GM19328 (cell line): Measurements from ENCODE around the gene SFI1.

Source experiments
- ATAC-seq: cut with Tn5 transposase; IDR thresholded peaks from one replicate; pipeline ENCODE4 v1.9.1; 2021; ENCODE audit warnings: mild to moderate bottlenecking, moderate library complexity; ENCODE audit not compliant: unreplicated experiment

SFI1 gene

DNA sequence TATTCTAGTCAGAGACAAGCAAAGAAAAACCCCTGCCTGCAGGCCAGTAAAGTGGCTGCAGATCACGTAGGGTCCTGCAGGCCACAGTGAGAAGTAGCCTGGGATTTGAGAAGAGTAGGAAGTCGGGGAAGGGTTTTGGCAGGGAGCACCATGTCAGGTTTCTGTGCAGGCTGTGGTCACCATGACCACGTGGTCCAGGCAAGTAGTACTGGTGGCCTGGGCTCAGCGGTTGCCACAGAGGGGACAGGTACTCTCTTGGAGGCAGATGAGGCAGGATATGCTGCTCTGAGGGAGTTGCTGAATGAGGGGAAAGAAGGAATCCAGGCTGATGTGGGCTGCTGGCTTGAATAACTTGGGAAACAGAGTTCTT, 119.1 kb downstream of the SFI1 start:
- ATAC-seq = no peak

DNA sequence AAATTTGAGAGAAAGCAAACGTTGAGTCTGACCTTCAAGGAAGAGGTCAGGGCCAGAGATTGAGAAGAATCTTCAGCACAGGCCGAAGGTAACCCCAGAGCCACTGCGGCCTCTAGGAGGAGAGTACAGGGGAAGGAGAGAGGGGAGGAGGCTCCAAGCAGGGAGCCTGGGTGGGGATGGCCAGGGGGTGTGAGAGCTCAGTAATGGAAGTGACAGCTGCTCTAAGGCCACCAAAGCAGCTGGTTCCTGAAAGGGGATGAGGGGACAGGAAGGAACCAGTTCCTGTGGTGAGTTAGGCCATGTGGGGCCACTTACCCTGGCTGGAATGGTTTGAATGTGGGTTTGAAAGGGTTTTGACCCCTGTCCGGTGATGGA, 119.6 kb downstream of the SFI1 start:
- no peak for ATAC-seq

DNA sequence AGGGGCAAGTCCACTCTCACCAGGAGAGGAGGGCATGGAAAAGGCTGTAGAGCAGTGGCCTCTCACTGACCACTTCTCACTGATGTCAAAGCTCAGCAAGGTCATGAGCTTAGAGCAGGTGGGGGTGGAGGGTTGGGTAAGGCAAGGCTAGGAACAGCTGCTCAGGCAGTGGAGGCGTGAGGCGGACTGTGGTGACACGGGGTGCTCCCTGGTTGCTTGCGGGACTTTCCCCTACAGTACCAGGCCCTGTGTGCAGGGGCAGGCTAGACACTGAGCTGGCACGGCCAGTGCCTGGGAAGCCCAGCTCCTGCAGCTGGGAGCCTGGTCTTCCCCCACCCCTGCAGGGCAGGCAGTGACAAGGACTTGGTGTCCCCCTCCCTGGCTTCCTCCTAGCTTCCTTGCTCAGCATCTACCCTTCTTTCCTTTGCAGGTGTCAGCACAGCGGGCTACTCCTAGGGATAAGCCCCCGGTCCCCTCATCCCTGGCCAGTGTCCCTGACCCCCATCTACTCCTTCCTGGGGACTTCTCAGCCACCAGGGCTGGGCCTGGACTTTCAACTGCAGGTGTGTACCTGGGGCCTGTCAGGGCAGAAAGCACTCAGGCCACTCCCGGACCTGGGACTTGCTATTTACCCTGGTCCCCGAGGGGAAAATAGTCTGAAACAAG, 120.1 kb downstream of the SFI1 start:
- ATAC-seq = no peak

DNA sequence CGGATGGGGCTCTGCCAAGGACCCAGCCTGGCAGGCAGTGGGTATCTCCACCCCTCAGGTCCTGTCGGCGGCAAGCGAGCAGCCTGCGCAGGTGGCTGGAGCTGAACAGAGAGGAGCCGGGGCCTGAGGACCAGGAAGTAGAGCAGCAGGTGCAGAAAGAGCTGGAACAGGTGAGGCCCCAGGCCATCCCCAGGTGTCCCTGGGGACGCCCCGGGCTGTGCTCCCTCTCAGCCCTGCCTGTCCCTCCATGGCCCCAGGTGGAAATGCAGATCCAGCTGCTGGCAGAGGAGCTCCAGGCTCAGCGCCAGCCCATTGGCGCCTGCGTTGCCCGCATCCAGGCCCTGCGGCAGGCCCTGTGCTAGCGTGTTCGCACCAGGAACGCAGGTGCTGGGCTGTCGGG, 121.7 kb downstream of the SFI1 start:
- ATAC-seq = no peak

DNA sequence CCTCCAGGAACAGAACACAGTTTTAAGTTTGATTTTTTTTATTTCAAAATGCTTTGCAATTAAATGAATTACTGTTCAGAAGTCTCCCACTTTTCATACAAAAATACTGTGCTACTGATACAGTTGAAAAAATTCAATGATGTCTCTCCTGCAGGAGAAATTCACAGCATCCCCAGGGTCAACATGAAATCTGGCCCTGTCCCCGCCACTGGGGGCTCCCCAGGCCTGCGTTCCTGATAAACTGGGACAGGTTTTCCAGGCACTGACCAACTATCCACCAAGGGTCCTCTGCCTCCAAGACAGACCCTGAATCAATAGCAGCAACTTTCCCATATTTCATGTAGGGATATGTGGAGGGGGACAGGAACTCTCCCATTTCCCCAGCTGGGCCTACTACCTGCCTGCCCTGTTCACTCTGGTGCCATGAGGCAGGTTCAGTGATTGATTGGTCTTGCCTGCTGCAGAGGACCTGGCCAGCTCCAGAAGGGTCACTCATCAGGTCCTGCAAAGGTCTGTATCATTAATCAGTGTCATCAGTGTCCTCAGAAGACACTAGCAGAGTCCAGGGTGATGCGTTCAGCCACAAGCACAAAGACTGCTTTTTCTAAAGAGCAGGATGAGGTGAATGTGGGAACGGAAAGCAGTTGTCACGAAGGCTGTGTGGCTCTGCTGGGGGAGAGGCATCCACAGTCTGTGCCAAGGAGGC, 122.3 kb downstream of the SFI1 start:
- no peak for ATAC-seq

DNA sequence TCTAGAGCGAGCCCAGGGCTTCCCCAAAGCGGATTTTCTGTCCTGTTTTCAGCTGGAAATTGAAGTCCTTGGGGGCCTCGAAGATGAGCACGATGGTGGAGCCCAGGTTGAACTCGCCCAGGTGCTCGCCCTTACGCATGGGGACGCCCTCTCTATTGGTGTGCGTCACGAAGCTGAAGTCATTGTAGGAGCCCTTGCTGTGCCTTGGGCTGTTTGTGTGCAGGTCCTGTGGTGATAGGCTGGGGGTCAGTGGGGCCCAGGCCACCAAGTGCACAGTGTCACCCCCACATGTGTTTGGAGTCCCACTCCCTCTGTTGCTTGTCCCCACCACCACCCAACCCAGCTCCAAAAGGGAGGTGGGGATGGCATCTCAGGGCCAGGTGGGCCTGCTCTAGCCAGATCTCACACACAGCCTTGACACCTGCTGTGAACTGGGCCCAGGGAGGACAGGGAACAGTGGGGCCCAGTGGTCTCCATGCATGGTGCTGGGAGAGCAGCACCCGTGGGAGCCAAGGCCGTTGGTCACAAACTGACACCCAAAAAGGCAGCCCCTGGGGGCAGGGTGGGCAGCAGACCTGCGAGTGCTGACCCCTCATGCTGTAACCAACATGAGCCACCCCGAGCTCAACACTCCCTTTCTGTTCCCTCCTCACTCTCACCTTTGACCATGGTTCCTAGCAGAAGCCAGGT, 123.4 kb downstream of the SFI1 start:
- ATAC-seq = no peak

DNA sequence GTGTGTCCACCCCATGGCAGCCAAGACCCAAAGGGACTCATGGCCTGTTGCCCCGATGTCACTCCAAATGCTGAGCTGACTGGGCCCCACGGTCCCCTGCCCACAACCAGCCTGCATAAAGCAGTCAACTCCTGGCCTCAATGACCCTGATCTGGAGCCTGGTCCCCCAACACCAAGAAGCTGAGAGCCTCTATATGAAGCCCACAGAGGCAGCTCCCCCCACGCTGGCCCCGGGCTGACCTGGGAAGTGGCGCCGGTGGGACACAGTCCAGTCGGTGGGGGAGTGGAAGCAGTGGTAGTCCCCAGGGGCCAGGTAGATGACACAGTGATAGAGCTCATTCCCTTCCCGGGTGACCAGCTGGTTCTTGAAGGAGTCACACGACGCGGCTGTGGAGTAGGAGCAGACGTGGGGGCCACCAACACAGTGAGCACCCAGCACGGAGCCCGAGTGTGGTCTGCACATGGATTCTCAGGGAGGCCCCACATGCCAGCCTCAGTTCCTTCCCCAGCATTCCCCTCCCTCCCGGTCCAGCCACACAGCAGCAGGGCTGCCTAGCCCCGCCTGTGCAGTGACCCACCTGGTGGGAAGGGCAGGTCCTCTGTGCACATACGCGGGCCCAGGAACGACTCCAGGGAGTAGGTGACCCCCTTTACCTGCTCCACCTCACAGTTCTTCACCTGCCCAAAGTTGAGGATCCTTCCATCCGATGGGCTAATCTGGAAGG, 124.6 kb downstream of the SFI1 start:
- no peak for ATAC-seq

DNA sequence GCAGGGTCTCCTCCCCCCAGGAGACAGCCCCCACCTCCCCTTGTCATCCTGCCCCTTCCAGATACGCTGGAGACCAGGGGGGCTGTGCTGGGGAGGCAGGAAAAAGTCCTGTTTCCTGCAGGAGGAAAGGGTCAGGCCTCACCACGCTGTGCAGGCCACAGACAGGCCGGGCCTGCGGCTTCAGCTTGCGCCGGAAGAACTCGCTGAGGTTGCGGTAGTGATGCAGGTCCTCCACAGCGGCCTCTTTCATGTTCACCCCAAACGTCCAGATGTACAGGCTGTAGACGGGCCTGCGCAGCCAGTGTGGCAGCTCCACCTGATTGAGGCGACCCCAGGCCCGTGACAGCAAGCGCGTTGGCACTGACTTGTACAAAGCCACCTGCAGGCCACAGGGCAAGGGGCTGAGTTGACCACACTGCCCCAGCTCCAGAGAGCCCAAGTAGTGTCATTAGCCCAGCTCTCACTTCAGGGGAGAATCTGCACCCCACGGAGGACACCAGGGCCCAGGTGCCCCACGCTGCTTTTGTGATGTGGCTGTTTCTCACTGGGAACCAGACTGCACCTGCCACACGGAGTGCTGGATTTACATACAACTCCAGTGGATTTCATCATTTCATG, 125.3 kb downstream of the SFI1 start:
- no peak for ATAC-seq

DNA sequence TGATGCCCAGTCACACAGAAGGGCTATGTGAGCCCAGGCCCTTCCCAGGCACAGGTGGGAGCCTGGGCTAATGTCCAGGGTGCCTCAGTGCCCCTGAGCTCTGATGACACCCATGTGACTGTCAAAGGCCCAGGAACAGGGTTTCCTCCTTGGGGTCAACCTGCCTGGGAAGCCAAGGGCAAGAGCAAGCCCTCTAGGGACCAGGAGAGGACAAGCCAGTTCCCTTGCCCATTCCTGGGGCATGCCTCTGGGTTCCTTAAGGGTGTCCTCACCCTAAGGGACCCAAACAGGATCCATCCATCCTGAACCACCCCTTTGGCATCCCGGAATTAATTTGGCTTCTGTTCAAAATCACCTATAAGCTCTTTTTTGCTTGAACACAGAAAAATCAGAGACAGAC, 126.6 kb downstream of the SFI1 start:
- no peak for ATAC-seq

DNA sequence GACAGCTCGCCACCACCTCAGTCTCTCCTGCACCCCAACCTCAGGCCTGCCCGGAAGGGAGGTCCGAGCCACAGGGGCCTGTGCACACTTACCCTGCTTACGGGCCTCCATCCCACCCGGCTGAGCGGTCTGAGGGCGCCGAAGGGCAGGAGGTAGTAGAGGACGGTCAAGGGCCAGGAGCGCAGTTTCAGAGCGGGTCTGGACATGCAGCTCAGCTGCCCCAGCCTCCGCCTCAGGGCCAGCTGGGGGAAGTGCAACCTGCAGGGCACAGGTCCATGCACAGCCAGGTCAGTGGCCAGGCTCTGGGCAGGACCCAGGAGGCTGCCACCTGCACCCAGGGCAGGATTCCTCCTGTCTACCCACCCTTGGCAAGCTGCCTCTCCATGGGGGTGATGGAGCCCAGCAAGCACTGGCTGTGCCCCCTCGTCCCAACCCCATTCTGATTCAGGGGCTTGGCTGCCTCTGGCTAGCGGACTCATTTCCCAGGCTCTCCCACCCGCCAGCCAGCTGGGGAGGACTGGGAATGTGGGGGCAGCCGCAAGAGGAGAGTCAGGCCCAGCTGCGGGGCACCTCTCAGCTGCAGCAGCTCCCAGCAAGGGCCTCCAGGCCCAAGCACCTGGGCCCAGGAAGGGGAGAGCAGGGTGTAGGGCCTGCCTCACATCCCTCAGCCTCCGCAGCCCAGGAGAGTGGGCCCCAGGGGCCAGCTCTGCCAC, 127.4 kb downstream of the SFI1 start:
- no peak for ATAC-seq

DNA sequence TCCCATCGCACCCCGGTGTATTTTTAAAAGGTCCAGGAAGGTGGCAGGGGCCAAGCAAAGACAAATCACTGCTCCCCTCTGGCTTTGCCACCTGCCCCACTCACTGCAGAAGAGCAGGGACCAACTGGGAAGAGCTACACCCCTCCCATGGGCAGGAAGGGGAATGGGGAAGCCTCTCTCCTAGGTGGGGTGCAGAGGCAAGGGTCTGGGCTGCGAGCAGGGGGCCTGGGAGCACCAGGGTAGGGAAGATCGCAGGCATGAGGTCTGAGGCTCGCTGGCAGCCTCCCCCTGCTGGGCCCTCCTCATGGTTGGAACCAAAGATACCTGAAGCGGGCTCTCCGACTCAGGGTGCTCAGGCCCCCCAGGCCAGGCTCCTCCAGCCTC, 128.9 kb downstream of the SFI1 start:
- ATAC-seq = no peak

DNA sequence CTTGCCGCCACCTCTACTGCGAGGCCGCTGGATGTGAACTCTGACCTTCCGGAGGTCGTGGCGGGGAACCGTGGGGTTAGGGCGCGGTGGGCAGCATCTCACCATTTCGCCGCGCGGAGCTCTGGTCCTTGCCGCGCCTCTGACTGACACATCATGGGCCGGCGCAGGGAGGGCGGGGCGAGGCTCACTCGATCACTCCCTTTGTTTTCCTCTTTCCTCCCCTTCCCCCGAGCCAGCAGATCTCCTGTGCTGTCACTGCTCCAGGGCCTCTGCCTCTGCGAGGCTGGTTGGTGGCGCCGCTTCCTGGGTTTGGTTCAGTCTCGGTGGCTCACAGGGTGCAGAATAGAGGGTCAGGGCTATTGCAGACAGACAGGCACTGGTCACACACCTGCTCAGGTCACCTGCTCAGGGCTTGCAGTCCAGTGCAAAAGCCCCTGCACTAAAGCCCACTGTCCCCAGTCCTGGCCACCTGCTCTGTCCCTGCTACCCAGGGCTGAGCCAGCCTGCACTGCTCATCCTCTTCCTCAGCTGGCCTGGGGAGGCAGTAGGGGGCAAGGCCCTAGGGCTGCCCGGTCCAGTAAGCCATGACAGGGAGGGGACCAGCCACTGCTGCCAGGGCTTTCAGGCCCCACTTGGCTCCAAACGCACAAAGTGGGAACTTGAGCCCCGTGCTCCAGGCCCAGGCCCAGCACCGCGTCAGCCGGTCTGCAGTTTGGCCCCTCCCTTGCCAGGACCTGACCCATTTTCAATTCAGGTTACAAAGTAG, 129.5 kb downstream of the SFI1 start:
- no peak for ATAC-seq

DNA sequence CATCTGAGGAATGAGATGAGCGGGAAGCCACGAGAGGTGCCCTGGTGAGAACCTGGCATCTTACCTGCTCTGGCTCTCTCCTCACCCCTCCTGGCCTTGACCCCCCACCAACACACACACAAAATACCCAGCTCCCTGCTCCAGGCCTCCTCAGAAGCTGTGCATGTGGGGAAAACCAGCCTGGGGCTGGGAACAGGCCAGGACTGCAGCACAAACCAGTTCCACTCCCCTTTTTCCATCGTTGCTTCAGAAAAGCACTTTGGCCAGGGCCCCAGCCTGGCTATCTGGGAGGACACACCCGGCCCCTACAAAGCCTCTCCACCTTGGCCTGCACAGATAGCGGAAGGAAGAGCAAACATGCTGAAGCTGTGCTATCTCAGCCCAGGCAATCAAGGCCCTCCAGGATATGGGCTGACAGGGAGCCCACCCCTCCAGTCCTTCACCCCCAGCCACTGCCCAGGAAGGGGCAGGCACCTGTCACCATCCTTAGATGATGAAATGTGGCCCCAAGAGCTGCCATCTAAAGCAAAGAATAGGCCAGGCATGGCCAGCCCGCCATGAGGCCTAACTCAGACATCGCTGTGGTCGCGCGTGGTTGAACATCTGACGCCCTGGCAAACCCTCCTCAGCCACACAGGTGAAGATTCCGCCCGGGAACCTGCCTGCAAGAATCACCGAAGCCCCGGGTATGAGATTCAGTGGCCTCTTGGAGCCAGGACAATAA, 130.3 kb downstream of the SFI1 start:
- no peak for ATAC-seq

DNA sequence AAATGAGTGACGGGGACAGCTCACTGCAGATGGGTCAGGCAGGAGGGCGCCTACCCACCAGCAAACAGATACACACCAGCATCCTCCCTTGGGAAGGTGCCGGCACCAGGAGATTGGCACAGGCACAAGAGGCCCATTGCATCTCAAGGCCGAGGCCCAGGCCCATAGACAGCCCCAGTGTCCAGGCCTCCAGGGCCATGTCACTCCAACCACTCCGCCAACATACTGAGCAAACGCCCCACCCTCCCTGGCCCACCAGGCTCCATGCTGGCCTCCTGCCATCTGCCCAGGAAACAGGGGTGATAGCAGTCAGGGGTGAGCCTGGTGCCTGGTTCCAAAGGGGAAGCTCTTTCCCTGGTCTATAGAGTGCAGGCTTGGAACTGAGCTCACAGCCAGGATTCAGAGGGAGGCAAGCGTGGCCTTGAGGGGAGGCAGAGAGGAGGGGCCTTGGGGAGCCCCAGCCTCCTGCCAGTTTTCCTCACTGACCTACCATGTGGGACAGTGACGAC, 130.9 kb downstream of the SFI1 start:
- ATAC-seq = no peak

DNA sequence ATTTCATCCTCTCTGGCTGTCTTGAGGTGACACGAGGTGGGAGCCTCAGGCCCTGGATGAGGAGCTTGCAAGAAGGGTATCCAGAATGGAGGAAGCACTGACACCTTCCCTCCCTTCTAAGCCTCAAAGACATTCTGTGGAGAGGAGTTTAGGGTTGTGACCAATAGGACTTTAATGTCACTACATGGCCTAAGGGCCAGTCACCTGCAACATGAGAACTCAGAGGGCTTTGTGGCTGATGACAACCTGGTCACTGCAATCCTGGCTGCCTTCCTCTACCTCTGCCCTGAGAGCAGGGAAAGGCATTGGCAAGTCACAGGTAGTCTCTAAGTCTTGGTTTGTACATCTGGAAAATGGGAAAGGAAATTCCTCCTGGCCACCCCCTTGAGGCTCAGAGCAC, 132.0 kb downstream of the SFI1 start:
- ATAC-seq = no peak

DNA sequence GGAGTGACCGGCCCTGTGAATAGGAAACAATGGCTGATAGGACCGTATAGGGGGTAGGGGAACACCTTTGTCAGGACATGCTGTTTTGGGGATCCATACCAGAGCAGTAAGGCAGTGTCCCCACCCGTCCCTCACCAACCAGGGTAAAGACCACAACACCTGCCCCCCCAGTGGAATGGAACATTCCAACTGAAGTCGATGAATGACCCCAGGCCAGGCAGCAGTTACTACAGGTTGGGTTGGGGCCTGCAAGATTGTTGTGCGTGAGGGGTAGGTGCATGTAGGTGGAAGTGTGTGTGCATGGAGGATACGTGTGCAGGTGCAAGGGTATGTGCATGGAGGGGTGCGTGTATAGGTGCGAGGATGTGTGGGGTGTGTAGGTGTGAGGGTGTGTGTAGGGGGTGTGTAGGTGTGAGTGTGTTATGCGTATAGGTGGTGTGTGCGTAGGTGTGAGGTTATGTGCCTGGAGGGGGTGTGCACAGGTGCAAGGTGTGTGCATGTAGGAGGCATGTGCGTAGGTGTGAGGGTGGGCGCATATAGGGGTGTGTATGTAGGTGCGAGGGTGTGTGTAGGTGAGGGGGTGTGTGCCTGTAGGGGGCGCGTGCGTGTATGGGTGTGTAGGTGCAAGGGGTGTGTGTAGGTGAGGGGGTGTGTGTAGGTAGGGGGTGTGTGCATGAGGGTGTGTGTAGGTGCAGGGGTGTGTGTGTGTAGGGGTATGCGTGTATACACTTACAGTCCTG, 132.8 kb downstream of the SFI1 start:
- ATAC-seq = no peak

DNA sequence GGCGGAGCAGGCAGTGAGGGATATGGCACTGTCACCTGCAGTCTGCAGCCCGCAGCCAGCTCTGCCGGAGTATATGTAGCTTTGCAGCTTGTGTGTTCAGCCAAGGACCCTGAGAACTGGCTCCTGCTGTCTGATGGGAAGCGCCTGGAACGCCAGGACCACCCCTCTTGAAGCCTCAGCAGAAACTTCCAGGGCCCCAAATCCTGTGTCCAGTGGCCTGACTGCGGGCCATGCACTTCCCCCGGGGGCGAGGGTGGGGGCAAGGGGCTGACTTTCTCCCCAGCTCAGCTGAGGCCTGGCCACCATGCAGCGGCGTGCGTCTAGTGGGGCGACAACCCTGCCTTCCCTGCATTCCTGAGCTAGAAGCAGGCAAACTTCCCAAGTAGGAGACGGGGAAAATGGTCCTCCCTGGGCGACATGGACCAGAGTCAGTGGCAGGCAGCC, 133.4 kb downstream of the SFI1 start:
- ATAC-seq = no peak
